ENCODE results near the gene STING1. TPM values are rescaled to one million over a fixed set of nuclear protein-coding genes. Genes with fewer than 3 reads are reported as not detected.

The STING1 gene
- total RNA-seq, 2 donors from 2014 or later = 138 to 156 TPM

GRCh38 chr5:139468421-139468931, 14.1 kb downstream of the STING1 start:
- H3K9me3 Mint-ChIP-seq = no peaks in the 10 kb centered on the region
- peaks cover 34 to 38% of the 10 kb centered on the region in 2 donors for H3K4me1 Mint-ChIP-seq (ENCODE audit: low read depth in 2 of 2)
- peak; percentile 73 for DNase-seq (ENCODE audit: low spot score)
- H3K4me3 Mint-ChIP-seq = peak overlapping the region; percentile 68
- no peaks in the 10 kb centered on the region for H3K27me3 Mint-ChIP-seq
- peak overlapping the region; percentile 59 to 81 for H3K27ac Mint-ChIP-seq
- H3K36me3 Mint-ChIP-seq = no peaks in the 10 kb centered on the region
- ATAC-seq = peak; percentile 62 to 83

- ATAC-seq = no peak
- H3K4me3 Mint-ChIP-seq = no peak within 1 kb of the TSS
- peak; percentile 5 for DNase-seq (ENCODE audit: low spot score)
- peaks cover 21 to 23% of the 10 kb centered on the region in 2 donors for H3K4me1 Mint-ChIP-seq (ENCODE audit: low read depth in 2 of 2)
- no peaks in the 10 kb centered on the region for H3K36me3 Mint-ChIP-seq
- no peak within 1 kb of the TSS for H3K27ac Mint-ChIP-seq
- no peaks in the 10 kb centered on the region for H3K27me3 Mint-ChIP-seq
- no peaks in the 10 kb centered on the region for H3K9me3 Mint-ChIP-seq
Observed at GRCh38 chr5:139462586-139463276, 19.8 kb downstream of the STING1 start, which contains the start of gene ECSCR. Gene ECSCR (minus strand): TSS chr5:139462743. CDS start chr5:139462670, 73 bp downstream.

- no peaks in the 10 kb centered on the region for H3K36me3 Mint-ChIP-seq
- no peak overlapping the region for H3K4me3 Mint-ChIP-seq
- DNase-seq (ENCODE audit: low spot score) = no peak
- peaks cover 30 to 31% of the 10 kb centered on the region in 2 donors for H3K4me1 Mint-ChIP-seq (ENCODE audit: low read depth in 2 of 2)
- no peaks in the 10 kb centered on the region for H3K27me3 Mint-ChIP-seq
- ATAC-seq = no peak
- H3K27ac Mint-ChIP-seq = no peak overlapping the region
- no peaks in the 10 kb centered on the region for H3K9me3 Mint-ChIP-seq
Observed at GRCh38 chr5:139461698-139462097, 20.9 kb downstream of the STING1 start.

- Mint-ChIP-seq H3K4me3 (no peak overlapping the region), H3K27me3 (no peaks in the 10 kb centered on the region), H3K9me3 (no peaks in the 10 kb centered on the region), H3K36me3 (no peaks in the 10 kb centered on the region), H3K4me1 (ENCODE audit: low read depth in 2 of 2) (peaks cover 31 to 35% of the 10 kb centered on the region in 2 donors), H3K27ac (peak overlapping the region; percentile 70 to 95)
- no peak for DNase-seq (ENCODE audit: low spot score)
- ATAC-seq = no peak
Observed at GRCh38 chr5:139461176-139461575, 21.4 kb downstream of the STING1 start.

DNA sequence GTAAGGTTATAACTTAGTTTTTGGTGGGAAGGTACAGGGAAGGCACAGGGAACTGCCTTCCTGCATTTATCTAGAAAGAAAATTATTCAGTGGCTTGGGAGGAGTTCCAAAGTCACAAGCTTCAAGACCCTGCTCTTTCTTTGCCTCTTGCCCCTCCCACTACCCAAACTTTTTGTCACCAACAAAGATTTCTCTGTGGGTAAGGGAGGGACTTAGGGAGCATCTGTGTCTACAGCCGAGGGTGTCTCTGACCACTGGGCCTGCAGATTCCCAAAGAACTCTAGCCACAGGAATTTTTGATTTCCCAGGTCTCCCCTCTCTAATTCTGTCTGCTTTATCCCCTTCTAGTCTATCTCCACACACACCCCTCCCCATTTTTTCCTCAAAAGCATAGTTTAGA, 22.1 kb downstream of the STING1 start:
- no peak for DNase-seq (ENCODE audit: low spot score)
- H3K27me3 Mint-ChIP-seq = no peaks in the 10 kb centered on the region
- H3K36me3 Mint-ChIP-seq = no peaks in the 10 kb centered on the region
- H3K27ac Mint-ChIP-seq = peak overlapping the region; percentile 70 to 95
- ATAC-seq = no peak
- H3K4me1 Mint-ChIP-seq (ENCODE audit: low read depth in 2 of 2) = peaks cover 31 to 36% of the 10 kb centered on the region in 2 donors
- H3K9me3 Mint-ChIP-seq = no peaks in the 10 kb centered on the region
- H3K4me3 Mint-ChIP-seq = peak overlapping the region; percentile 91

GRCh38 chr5:139459451-139459934, 23.1 kb downstream of the STING1 start:
- H3K4me3 Mint-ChIP-seq = peak overlapping the region; percentile 91
- H3K9me3 Mint-ChIP-seq = no peaks in the 10 kb centered on the region
- no peaks in the 10 kb centered on the region for H3K27me3 Mint-ChIP-seq
- DNase-seq (ENCODE audit: low spot score) = no peak
- H3K36me3 Mint-ChIP-seq = no peaks in the 10 kb centered on the region
- no peak for ATAC-seq
- H3K4me1 Mint-ChIP-seq (ENCODE audit: low read depth in 2 of 2) = peaks cover 39 to 45% of the 10 kb centered on the region in 2 donors
- peak overlapping the region; percentile 86 to 95 for H3K27ac Mint-ChIP-seq

- no peaks in the 10 kb centered on the region for H3K9me3 Mint-ChIP-seq
- H3K27ac Mint-ChIP-seq = peak overlapping the region; percentile 86 to 95
- H3K4me3 Mint-ChIP-seq = peak overlapping the region; percentile 91
- H3K27me3 Mint-ChIP-seq = no peaks in the 10 kb centered on the region
- DNase-seq (ENCODE audit: low spot score) (peak; percentile 87), ATAC-seq (peak; percentile 95)
- no peaks in the 10 kb centered on the region for H3K36me3 Mint-ChIP-seq
- H3K4me1 Mint-ChIP-seq (ENCODE audit: low read depth in 2 of 2) = peaks cover 46 to 52% of the 10 kb centered on the region in 2 donors
Observed at GRCh38 chr5:139458580-139459407, 23.8 kb downstream of the STING1 start.

- peak overlapping the region; percentile 86 to 95 for H3K27ac Mint-ChIP-seq
- peak in 1 of 2 donors; percentile 31 for ATAC-seq
- no peaks in the 10 kb centered on the region for H3K36me3 Mint-ChIP-seq
- H3K9me3 Mint-ChIP-seq = no peaks in the 10 kb centered on the region
- peak overlapping the region; percentile 34 for H3K4me3 Mint-ChIP-seq
- H3K4me1 Mint-ChIP-seq (ENCODE audit: low read depth in 2 of 2) = peaks cover 49 to 56% of the 10 kb centered on the region in 2 donors
- DNase-seq (ENCODE audit: low spot score) = no peak
- H3K27me3 Mint-ChIP-seq = no peaks in the 10 kb centered on the region
Observed at GRCh38 chr5:139457653-139458306, 24.8 kb downstream of the STING1 start.

GRCh38 chr5:139457241-139457640, 25.3 kb downstream of the STING1 start:
- no peak for ATAC-seq
- Mint-ChIP-seq H3K4me1 (ENCODE audit: low read depth in 2 of 2) (peaks cover 49 to 56% of the 10 kb centered on the region in 2 donors), H3K27ac (peak overlapping the region; percentile 17 to 86), H3K36me3 (no peaks in the 10 kb centered on the region), H3K4me3 (peak overlapping the region; percentile 34), H3K27me3 (no peaks in the 10 kb centered on the region), H3K9me3 (no peaks in the 10 kb centered on the region)
- no peak for DNase-seq (ENCODE audit: low spot score)

- DNase-seq (ENCODE audit: low spot score) (no peak), ATAC-seq (no peak)
- Mint-ChIP-seq H3K36me3 (no peaks in the 10 kb centered on the region), H3K4me3 (no peak overlapping the region), H3K27ac (peak overlapping the region; percentile 17 to 86), H3K9me3 (no peaks in the 10 kb centered on the region), H3K4me1 (ENCODE audit: low read depth in 2 of 2) (peaks cover 49 to 54% of the 10 kb centered on the region in 2 donors), H3K27me3 (no peaks in the 10 kb centered on the region)
Observed at GRCh38 chr5:139456776-139457175, 25.8 kb downstream of the STING1 start.

DNA sequence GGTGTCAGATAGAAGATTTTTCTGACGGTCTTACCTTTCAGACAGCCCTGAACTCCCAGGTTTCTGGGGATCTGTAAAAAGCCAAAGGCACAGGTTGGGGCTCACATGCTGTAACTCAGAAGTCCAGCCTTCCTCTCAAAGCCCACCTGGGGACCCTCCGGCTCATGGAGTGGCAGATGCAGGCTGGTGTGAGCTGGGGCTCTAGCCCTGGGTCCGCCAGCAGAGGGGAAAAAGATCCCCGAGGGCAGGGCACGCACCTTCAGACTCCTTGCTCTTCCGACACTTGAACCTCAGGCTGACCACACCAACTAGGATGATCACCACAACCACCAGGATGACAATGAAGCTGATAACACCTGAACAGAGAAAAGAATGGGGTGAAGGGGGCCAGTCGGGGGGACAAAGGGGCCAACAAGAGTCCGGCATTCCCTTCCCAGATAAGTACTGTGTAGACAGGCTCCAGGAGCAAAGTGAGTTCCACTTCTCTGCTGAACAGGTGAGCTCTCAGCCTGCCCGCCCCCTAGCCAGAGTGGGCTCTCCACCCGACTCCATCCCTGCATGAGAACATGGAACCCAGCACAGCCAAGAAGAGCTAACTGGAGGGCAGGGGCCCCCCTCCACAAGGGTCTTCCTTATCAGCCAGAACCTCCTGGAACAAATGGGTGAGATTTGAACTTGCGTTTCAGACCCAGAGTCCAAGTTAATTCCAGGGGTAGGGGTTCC, 27.8 kb downstream of the STING1 start:
- Mint-ChIP-seq H3K27ac (peak overlapping the region; percentile 17 to 50), H3K4me1 (ENCODE audit: low read depth in 2 of 2) (peaks cover 41 to 47% of the 10 kb centered on the region in 2 donors), H3K36me3 (no peaks in the 10 kb centered on the region), H3K27me3 (no peaks in the 10 kb centered on the region), H3K9me3 (no peaks in the 10 kb centered on the region), H3K4me3 (peak overlapping the region; percentile 47)
- DNase-seq (ENCODE audit: low spot score) (no peak), ATAC-seq (no peak)

DNA sequence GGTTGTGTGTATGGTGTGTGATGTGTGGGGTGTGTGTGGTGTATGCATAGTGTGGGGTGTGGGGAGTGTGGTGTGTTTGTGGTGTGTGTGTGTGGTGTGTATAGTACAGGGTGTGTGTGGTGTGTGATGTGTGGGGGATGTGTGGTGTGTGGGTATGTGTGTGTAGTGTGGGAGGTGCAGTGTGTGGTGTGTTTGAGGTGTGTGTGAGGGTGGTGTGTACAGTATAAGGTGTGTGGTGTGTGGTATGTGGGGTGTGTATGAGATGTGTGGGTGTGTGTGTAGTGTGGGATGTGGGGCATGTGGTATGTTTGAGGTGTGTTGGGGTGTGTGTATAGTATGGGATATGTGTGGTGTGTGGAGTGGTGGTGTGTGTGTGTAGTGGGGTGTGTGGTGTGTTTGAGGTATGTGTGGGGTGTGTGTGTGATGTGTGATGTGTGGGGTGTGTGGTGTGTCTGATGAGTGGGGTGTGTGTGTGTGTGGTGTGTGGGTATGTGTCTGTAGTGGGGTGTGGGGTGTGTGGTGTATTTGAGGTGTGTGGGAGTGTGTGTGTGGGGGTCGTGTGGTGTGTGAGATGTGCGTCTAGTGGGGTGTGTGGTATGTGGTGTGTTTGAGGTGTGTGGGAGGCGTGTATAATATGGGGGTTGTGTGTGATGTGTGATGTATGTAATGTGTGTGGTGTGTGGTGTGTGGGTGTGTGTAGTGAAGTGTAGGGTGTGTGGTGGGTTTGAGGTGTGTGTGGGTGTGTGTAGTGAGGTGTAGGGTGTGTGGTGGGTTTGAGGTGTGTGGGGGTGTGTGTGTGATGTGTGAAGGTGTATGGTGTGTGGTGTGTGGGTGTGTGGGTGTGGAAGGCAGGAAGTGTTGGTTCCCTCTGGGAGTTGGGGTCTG, 28.6 kb downstream of the STING1 start:
- H3K36me3 Mint-ChIP-seq = no peaks in the 10 kb centered on the region
- H3K4me3 Mint-ChIP-seq = peak overlapping the region; percentile 47
- H3K27me3 Mint-ChIP-seq = no peaks in the 10 kb centered on the region
- peak overlapping the region; percentile 17 to 50 for H3K27ac Mint-ChIP-seq
- DNase-seq (ENCODE audit: low spot score) (no peak), ATAC-seq (peak; percentile 26 to 54)
- H3K4me1 Mint-ChIP-seq (ENCODE audit: low read depth in 2 of 2) = peaks cover 36 to 41% of the 10 kb centered on the region in 2 donors
- no peaks in the 10 kb centered on the region for H3K9me3 Mint-ChIP-seq

Data from natural killer cell treated with Interleukin-12 subunit alpha and Interleukin-12 subunit beta and Interleukin-15 and Interleukin-18, amount 100 ng/mL, for 72 hours (primary cell).